ENCODE results near the gene ACVR1B.

ACVR1B gene

GRCh38 chr12:51907856-51908425 lies 43.6 kb upstream of the ACVR1B start:
- DNase-seq (ENCODE audit: extremely low read depth, low read depth) = no peak
- TF ChIP-seq CTCF (IDR thresholded peaks at IDR 0.05; ENCODE audit: low read depth, low read length, missing control alignments) = no peak
- H3K4me3 ChIP-seq (replicated peaks; ENCODE audit: low read depth, low read length) = peak overlapping the region; percentile 39

GRCh38 chr12:51908876-51909592 lies 42.5 kb upstream of the ACVR1B start:
- H3K4me3 ChIP-seq (replicated peaks; ENCODE audit: low read depth, low read length) = no peak overlapping the region
- TF ChIP-seq CTCF (IDR thresholded peaks at IDR 0.05; ENCODE audit: low read depth, low read length, missing control alignments) = no peak
- DNase-seq (ENCODE audit: extremely low read depth, low read depth) = no peak

- no peak for TF ChIP-seq CTCF (IDR thresholded peaks at IDR 0.05; ENCODE audit: low read depth, low read length, missing control alignments)
- no peak for DNase-seq (ENCODE audit: extremely low read depth, low read depth)
- H3K4me3 ChIP-seq (replicated peaks; ENCODE audit: low read depth, low read length) = no peak overlapping the region
Observed at GRCh38 chr12:51910168-51910567, 41.3 kb upstream of the ACVR1B start.

- TF ChIP-seq CTCF (IDR thresholded peaks at IDR 0.05; ENCODE audit: low read depth, low read length, missing control alignments) = no peak
- H3K4me3 ChIP-seq (replicated peaks; ENCODE audit: low read depth, low read length) = no peak overlapping the region
- DNase-seq (ENCODE audit: extremely low read depth, low read depth) = no peak
Observed at GRCh38 chr12:51910691-51911090, 40.8 kb upstream of the ACVR1B start.

- no peak for TF ChIP-seq CTCF (IDR thresholded peaks at IDR 0.05; ENCODE audit: low read depth, low read length, missing control alignments)
- H3K4me3 ChIP-seq (replicated peaks; ENCODE audit: low read depth, low read length) = no peak overlapping the region
- DNase-seq (ENCODE audit: extremely low read depth, low read depth) = no peak
Observed at GRCh38 chr12:51911307-51911706, 40.2 kb upstream of the ACVR1B start.

- TF ChIP-seq CTCF (IDR thresholded peaks at IDR 0.05; ENCODE audit: low read depth, low read length, missing control alignments) = no peak
- H3K4me3 ChIP-seq (replicated peaks; ENCODE audit: low read depth, low read length) = no peak overlapping the region
- no peak for DNase-seq (ENCODE audit: extremely low read depth, low read depth)
Observed at GRCh38 chr12:51911788-51912711, 39.4 kb upstream of the ACVR1B start.

Data from HFF-Myc (cell line).